Activated B cell treated with CpG ODN at 0.5 μM for 24 hours (primary cell): ENCODE results near the gene FAM50B. TPM values are rescaled to one million over a fixed set of nuclear protein-coding genes. Genes with fewer than 3 reads are reported as not detected.

ENCODE experiments used
- ATAC-seq: fragments of 200-7000 bp; cut with Tn5 transposase; one replicate; pipeline ENCODE4 v1.10.0; 2021; ENCODE audit warnings: low read depth, mild to moderate bottlenecking, moderate library complexity
- CTCF ChIA-PET: fragments of 350-600 bp; sonication (Branson Sonifier 250); formaldehyde crosslinking; loops from one replicate; lab custom pipeline; 2021; ENCODE audit warnings: antibody characterized with exemption; lab: Charles Lee
- POLR2A ChIA-PET: fragments of 350-600 bp; sonication (Branson Sonifier 250); formaldehyde crosslinking; loops from one replicate; lab custom pipeline; 2021; ENCODE audit warnings: antibody characterized with exemption; lab: Charles Lee
- DNase-seq: peaks from one replicate; pipeline ENCODE4 v3.0.0; 2022
- H3K27ac Mint-ChIP-seq: one replicate; pipeline ENCODE4 v1.8.0; 2020; ENCODE audit warnings: mixed read lengths
- H3K27me3 Mint-ChIP-seq: one replicate; pipeline ENCODE4 v1.8.0; 2021; ENCODE audit warnings: mixed read lengths
- H3K36me3 Mint-ChIP-seq: one replicate; pipeline ENCODE4 v1.8.0; 2021; ENCODE audit warnings: low read depth, mixed read lengths
- H3K4me1 Mint-ChIP-seq: one replicate; pipeline ENCODE4 v1.8.0; 2021; ENCODE audit warnings: mixed read lengths
- H3K4me3 Mint-ChIP-seq: one replicate; pipeline ENCODE4 v1.8.0; 2020; ENCODE audit warnings: mild to moderate bottlenecking, mixed read lengths
- H3K9me3 Mint-ChIP-seq: one replicate; pipeline ENCODE4 v1.8.0; 2020; ENCODE audit warnings: mixed read lengths
- intact Hi-C: fragments of 100-400 bp; cut with micrococcal nuclease; formaldehyde crosslinking; loops from one replicate; pipeline ENCODE4 v1.15.1; 2024
- total RNA-seq: library from RNA; stranded (reverse); gene quantifications from 2 replicates; pipeline ENCODE4 v1.2.3, GENCODE V29; 2022
- TF ChIP-seq, protein P1 (sequence below): fragments of 200-600 bp; IDR thresholded peaks from one replicate; pipeline ENCODE4 v1.8.0; 2022; ENCODE audit warnings: antibody characterized with exemption, mild to moderate bottlenecking

The FAM50B gene
- total RNA-seq, 1 donor from 2014 or later = 8.1 TPM

DNA sequence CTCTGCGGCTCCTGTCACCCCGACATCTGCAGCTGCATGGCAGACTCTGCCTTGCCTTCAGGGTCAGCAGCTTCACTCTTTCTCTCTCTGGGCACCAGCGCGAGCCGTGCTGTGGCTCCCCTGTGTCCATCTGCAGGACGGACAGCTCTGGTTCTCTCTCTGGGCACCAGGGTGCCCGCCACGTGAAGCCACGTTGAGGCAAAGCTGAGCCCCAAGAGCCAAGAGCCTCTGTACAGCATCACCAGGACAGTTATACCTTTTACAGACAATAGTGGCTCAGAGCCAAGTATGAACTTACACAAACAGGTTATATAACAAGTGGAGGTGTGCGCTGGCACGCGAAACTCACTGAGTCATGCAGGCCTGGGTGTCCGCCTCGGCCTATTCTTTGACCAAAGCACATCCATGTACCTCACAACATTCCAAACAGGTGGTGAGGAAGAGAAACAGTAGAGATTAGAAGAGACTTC lies 50.8 kb downstream of the FAM50B start:
- ChIA-PET POLR2A (no interaction called here), CTCF (no interaction called here)
- TF ChIP-seq, protein P1, sequence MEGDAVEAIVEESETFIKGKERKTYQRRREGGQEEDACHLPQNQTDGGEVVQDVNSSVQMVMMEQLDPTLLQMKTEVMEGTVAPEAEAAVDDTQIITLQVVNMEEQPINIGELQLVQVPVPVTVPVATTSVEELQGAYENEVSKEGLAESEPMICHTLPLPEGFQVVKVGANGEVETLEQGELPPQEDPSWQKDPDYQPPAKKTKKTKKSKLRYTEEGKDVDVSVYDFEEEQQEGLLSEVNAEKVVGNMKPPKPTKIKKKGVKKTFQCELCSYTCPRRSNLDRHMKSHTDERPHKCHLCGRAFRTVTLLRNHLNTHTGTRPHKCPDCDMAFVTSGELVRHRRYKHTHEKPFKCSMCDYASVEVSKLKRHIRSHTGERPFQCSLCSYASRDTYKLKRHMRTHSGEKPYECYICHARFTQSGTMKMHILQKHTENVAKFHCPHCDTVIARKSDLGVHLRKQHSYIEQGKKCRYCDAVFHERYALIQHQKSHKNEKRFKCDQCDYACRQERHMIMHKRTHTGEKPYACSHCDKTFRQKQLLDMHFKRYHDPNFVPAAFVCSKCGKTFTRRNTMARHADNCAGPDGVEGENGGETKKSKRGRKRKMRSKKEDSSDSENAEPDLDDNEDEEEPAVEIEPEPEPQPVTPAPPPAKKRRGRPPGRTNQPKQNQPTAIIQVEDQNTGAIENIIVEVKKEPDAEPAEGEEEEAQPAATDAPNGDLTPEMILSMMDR = no peak
- Mint-ChIP-seq H3K4me3 (no peak overlapping the region), H3K27ac (no peak overlapping the region), H3K4me1 (no peaks in the 10 kb centered on the region), H3K9me3 (no peaks in the 10 kb centered on the region), H3K36me3 (no peaks in the 10 kb centered on the region), H3K27me3 (peaks cover 17% of the 10 kb centered on the region)
- ATAC-seq = no peak
- DNase-seq = no peak
- intact Hi-C loops = no loop called here

Other genes starting within 250 kb of the FAM50B start
- gene PXDC1, start 97.7 kb upstream of the FAM50B start, total RNA-seq = 3.8 and 3.9 TPM in 2 replicates
- gene FAM217A, start 229.8 kb downstream of the FAM50B start, total RNA-seq = not detected in 2 replicates